HTR-8/SVneo (cell line): ENCODE data around the gene LRRC8E.
A peak's percentile ranks its signal among the peaks of the same experiment; 100 is the strongest.
"Not testable (repeated sequence)": the region's sequence is repeated elsewhere in the genome, so short reads cannot be mapped to it uniquely, and the experiment has no call there.

Source experiments
- DNase-seq: peaks from one replicate; pipeline ENCODE4 v3.0.0; 2011; ENCODE audit warnings: low spot score, mixed read lengths; ENCODE audit not compliant: insufficient read length
- FAIRE-seq: peaks from 2 replicates; lab custom pipeline; 2011; peaks lifted over from hg19 to GRCh38; lab: Jason Lieb, UNC

LRRC8E gene

GRCh38 chr19:7852851-7853769, 35.2 kb upstream of the LRRC8E start:
- DNase-seq: peak; percentile 70
- FAIRE-seq: peak; percentile 75

DNA sequence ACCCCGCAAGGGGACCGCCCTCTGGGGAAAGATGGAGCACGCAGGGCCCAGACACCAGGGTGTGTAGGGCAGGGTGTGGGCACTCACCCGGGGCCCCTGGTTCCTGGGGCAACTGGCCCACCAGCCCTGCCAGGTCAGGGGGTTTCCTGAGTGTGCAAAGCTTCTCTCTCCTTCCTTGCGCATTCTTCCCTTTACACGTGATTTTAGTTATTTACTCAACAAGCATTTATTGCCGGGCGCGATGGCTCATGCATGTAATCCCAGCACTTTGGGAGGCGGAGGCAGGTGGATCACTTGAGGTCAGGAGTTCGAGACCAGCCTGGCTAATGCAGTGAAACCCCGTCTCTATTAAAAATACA, 34.6 kb upstream of the LRRC8E start:
- FAIRE-seq (no peak), DNase-seq (no peak)

DNA sequence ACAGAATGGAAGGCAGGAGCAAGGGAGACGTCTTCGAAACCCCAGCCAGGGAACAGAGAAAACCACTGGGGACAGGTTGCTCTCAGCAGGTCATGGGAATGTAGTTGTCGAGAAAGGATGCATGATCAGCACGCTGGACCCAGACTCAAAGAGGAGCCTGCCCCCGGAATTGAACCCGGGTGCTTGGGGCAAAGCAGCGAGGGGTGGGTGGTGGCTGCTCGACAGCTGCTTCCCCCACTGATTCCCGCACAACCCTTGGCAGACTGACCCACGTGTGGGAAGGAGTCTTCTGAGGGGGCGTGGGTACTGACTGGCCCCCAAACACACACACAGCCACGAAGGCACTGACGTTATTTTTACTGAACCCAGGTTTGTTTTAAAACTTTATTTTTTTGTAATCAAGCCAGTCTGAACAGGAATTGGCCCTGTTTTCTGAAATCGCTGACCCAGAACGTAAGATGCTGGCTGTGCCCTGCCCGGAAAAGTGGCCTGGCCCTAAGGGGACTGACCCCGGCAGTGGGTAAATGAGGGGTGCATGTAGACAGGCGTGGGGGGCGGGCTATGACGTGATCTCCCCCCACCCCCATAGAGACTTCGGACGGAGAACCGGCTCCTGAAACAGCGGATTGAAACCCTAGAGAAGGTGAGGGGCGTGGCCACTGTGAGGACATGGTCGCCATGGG, 32.7 kb upstream of the LRRC8E start:
- DNase-seq: no peak
- no peak for FAIRE-seq

GRCh38 chr19:7856109-7856591, 32.2 kb upstream of the LRRC8E start:
- no peak for DNase-seq
- FAIRE-seq: no peak

GRCh38 chr19:7856679-7857663, 31.3 kb upstream of the LRRC8E start:
- DNase-seq (no peak), FAIRE-seq (no peak)

DNA sequence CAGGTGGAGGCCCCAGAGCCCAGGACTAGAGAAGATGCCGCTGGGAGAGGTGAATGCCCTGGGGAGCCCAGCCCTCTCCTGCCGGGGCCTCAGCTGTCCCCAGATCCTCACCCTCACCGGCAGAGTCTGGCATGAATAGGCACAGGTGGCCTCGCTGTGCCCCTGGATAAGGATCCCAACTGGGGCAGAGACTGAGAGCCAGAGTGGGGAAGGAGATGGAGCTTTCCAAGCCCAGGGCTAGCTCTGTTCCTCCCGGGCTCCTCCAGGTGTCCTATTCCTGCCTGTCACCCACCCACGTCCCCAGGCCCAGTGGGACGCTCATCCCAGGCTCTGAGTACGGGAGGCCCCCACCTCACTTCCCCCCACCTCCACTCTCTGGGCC, 30.6 kb upstream of the LRRC8E start:
- DNase-seq (no peak), FAIRE-seq (no peak)

GRCh38 chr19:7858109-7858770, 30.1 kb upstream of the LRRC8E start:
- FAIRE-seq (no peak), DNase-seq (no peak)

- not testable (repeated sequence) for FAIRE-seq, DNase-seq
Observed at GRCh38 chr19:7859087-7859486, 29.2 kb upstream of the LRRC8E start.

- no peak for FAIRE-seq
- DNase-seq: no peak
Observed at GRCh38 chr19:7859831-7860713, 28.2 kb upstream of the LRRC8E start.

DNA sequence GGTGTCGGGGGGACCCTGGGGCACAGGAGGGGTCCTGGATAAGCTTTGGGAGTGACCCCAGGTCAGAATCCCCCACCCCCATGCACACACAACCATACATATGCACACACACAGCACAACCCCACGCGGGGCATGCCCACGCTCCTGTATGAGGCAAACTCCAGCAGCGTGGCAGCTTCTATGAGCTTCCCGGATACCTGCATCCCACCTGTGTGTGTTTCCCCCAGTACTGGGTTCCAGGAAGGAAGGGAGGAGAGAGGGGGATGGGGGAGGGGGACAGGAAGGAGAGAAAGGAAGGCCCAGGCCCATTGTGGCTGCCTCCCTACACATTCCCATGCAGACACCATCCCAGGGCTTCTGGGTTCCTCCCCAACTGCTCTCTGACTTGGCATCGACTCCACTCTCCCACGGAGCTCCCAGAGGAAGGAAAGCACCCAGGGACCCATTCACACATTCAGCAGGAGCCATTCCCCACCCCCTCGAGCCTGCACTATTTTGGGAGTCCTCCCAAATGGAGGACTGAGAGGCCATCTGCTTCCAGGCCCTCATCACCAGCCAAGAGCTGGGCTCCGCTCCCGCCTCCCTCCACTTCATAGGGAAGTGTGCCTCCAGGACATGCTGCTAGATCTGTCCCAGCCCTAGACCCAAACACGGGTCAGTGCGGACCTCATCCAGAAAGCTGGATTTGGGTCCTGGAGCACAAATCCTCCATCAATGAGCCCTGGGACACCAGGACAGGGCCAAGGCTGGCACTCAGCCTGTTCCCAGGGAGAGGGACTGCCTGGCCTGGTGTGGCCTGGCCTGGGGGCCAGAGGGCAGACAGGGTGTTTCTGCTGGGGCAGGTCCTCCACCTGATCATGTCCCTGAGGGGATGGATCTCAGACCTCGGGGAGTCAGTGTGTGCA, 27.3 kb upstream of the LRRC8E start:
- DNase-seq: no peak
- no peak for FAIRE-seq

DNA sequence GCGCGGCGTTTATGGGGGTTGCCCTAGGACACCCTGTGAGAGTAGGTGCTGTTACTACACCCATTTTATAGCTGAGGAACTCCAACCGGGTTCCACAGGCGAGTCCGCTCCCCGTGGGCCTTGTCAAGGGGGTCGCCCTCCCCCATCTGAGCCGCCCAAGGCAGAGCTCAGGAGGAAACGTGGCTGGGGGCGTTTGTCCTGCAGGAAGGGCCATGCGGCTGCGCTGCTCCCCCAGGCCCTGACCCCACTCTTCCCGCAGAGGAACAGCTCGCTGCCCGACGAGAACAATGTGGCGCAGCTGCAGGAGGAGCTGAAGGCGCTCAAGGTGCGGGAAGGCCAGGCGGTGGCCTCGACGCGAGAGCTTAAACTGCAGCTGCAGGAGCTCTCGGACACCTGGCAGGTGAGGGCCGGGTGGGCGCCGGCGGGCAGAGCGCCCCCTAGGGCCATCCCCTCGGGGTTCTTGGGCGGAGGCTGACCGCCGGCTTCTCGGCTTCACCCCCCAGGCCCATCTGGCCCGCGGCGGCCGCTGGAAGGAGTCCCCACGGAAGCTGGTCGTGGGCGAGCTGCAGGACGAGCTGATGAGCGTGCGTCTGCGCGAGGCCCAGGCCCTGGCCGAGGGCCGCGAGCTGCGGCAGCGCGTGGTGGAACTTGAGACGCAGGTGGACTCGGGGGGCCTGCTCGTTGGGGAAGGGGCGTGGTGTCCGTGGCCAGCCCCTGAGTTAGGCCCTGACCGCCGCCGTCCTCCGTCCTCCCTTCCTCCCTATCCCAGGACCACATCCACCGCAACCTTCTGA, 26.5 kb upstream of the LRRC8E start:
- no peak for FAIRE-seq
- no peak for DNase-seq

DNA sequence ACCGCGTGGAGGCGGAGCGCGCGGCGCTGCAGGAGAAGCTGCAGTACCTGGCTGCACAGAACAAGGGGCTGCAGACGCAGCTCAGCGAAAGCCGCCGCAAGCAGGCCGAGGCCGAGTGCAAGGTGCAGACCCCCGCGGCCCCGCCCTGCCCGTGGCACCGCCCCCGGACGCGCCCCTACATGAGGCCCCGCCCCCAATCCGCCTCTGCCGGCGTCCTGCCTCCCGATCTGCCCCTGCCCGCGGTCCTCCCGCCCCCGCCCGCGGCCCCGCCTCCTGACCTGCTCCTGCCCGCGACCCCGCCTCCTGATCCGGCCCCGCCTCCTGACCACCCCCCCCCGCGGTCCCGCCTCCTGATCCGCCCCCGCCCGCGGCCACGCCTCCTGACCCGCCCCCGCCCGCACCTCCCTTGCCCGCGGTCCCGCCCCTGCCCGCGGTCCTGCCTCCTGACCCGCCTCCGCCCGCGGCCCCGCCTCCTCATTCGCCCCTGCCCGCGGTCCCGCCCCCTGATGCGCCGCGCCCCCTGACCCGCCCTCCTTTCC, 25.8 kb upstream of the LRRC8E start:
- no peak for FAIRE-seq
- DNase-seq: no peak

DNA sequence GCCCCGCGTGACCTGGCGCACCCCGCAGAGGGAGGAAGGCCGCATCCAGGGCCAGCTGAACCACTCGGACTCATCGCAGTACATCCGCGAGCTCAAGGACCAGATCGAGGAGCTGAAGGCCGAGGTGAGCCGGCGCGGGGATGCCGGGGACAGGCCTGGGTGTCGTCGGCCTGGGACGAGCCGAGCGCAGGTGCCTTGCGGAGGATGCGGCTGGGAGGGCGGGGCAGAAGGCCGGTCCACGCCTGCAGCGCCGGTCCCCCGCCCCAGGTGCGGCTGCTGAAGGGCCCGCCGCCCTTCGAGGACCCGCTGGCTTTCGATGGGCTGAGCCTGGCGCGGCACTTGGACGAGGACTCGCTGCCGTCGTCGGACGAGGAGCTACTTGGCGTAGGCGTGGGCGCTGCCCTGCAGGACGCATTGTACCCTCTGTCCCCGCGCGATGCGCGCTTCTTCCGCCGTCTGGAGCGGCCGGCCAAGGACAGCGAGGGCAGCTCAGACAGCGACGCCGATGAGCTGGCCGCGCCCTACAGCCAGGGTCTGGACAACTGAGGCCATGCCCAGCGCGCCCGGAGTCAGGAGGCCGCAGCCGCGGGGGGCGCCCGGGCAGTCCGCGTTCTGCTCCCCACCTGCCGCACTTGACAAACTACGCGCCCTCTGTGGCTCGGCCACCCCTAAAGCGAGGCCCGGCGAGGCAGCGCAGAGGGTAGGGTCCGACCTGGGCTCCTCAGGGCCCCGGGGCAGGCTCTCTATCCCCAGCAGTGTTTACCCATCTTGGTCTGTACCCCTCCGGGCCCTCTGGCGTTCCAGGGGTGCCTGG, 24.9 kb upstream of the LRRC8E start:
- no peak for DNase-seq
- FAIRE-seq: no peak

DNA sequence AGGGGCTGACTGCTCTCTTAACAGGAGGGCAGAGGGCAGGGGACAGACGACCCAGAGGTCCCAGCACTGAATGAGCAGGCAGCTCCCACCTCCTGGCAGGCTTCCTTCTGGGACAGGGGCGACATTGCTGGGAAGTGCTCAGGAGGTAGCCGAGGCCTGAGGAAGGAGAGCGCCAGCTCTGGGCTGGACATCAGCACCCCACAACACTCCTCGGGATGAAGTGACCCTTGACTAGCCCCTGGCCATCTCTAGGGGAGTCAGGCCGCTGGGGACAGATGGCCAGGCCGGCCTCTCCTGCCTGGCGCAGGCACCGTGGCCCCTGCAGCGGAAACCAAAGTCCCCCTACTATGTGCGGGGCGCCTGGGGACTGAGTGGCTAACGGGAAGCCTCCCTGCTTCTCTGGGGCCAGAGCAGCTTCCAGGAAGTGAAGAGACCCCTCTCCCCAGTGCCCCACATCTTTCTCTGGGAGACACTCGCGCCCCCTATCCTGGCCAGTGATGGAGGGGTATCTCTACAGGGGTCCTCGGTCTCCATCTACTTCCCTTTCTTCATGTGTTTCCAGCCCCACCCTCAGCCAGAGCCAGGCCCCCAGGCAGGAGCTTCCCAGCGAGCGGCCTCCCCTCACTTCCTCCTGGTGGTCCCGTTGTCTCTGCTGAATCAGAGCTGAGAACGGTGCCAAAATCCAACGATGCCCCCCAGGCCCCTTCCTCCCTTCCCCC, 24.2 kb upstream of the LRRC8E start:
- DNase-seq (no peak), FAIRE-seq (no peak)

GRCh38 chr19:7864690-7865074, 23.6 kb upstream of the LRRC8E start:
- DNase-seq: no peak
- no peak for FAIRE-seq
